Dedifferentiated amniotic fluid mesenchymal stem cell (primary cell): Measurements from ENCODE around the gene EOMES.
A peak's percentile ranks its signal among the peaks of the same experiment; 100 is the strongest.

Experiments used
- DNase-seq: peaks from one replicate; pipeline ENCODE4 v3.0.0-alpha.2; 2016; ENCODE audit errors: extremely low spot score

Gene EOMES

DNA sequence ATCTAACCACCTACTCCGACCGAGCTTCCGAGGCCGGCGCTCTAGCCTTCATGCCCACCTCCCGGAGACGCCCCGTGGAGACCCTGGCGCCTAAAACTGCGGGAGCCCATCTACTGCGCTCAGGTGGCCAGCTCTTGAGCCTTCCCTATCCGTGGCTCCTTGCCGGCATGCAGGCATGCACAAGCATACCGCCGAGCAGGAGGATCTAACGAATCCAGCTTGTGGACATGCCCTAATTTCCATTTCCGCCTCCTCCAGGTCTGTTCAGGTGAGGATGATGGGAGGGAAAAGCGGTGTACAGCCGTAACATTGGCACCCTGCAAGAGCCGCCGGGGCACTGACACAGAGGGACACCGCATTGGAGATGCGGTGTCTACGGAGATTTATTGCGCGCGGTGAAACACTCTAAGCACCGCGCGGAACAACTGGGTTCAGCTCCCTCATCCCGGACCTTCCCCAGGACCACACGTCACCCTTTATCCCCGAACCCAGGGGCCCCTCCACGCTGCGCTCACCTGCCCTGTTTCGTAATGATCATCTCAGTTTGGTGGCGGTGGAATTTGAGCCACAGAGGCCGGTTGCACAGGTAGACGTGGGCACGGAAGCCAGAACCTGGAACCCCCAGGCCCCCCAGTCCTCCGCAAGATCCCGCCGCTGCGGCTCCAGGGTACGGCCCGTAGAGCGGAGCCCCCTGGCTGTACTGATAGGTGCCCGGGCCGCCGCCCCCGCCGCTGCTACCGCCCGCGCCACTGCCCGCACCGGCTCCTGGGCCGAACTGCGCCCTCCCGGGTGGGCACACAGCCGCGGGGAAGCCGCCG, 1.0 kb downstream of the EOMES start:
- no peak for DNase-seq

DNA sequence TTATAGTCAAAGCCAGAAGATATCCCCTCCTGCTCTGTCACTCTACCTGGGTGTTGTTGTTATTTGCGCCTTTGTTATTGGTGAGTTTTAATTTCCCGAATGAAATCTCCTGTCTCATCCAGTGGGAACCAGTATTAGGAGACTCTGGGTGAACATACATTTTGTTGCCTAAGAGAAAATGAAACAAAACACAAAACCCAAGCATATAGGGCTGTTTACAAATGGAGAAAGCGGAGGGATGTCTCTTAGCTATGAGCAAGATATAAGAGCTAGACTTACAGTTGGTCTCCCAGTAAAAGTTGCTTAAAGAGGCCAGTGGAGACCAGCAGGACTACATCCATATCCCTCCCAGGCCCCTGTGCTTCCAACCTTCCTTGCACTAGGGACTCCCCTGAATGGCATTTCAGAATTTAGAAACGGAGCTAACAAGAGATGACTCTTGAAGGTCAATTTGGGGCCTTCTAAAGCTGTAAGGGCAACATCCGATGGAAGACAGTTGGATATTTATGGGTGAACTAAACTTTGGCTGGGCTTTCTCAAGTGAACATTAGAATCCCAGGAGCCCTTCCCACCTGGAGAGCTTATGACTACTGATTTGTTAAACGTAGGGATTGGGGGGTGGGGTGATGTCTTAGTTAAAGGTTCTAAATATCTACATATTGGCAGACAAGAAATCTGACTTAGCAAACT, 2.7 kb downstream of the EOMES start:
- DNase-seq, result no peak

DNA sequence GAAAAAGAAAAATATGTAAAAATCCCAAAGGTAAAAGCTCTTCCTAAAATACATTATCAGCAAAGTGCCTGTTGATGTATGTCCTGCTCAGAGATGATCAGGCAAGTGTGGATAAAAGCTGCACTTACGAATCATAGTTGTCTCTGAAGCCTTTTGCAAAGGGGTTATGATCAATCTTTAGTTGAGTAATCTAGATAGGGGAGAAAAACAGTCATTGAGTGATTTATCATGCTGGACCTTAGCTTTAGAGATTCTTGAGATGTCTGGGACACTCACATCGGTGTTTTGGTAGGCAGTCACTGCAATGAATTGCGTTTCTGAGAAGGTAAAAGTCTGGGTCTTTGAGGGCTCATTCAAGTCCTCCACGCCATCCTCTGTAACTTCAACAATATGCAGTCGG, 3.7 kb downstream of the EOMES start:
- no peak for DNase-seq

DNA sequence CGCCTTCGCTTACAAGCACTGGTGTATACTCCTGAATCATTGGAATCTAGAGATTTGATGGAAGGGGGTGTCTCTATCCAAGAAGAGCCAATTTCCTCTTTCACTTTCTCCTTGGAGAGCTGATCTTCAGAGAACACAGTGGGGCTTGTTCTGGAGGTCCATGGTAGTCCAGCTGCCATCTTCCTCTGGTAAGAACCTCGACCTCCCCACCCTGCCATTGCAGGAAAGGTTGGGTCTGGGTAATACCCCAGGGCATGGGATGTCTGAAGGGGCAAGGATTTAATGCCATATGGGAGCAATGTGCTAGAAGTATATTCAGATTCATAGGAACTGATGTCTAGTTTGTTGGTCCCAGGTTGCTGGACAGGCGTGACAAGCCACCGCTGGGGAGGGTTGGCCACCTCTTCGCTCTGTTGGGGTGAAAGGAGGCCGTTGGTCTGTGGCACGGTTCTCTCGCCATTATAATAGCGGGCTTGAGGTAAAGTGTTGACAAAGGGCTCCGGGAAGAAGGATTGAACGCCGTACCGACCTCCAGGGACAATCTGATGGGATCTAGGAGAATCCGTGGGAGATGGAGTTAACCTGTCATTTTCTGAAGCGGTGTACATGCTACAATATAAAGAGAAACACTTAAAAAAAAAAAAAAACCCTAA, 4.8 kb downstream of the EOMES start:
- DNase-seq, result no peak

DNA sequence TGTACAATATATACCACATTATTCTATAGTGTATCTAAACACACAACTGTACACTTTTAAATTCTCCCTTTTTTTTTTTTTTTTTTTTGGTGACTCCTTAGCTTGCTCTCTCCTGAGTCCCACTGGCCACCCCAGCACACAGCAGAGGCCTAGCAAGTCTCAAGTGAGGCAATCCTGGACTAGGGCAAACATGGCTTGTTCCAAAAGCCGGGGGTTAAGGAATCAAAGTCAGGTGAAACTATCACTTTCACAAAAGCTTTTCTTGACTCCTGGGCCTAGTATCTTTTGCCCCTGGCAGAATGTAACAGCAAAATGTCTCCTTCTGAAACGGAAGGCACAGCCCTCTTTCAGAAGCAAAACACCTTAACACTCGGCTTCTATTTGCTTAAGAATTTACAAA, 5.8 kb downstream of the EOMES start:
- DNase-seq, result no peak

DNA sequence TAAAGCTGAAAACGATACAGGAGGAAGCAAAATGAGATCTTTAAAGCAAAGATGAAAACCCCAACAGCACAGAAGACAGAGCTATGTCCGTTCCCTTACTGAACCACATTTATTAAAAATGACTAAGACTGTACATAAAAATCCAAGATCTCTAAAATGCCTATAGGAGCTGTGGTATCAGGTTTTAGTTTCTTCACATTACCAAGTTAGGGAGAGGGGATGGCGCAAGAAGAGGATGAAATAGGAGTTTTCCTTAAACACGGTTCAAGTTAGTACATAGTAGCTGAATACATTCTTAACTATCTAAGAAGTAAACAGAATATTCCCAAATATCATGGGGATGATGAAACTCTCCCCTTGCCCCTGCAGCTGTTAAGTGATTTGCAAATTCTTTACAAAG, 6.3 kb downstream of the EOMES start:
- no peak for DNase-seq

DNA sequence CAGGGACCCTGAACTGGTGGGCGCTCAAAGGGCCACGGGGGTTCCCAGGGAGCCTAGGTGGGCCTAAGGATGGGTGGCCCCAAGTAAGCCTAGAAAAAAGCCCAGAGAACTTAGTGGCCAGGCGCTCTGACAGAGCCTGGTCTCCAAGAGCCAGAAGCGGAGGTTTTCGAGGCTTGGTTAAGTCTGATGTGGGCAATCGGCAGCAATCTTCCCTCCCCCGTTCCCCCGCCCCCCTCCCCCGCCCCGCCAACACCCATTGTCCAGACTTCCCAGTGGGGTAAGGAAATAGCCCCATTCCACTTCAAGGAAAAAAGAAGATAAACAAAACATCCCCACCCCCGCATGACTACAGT, 6.7 kb downstream of the EOMES start:
- no peak for DNase-seq

DNA sequence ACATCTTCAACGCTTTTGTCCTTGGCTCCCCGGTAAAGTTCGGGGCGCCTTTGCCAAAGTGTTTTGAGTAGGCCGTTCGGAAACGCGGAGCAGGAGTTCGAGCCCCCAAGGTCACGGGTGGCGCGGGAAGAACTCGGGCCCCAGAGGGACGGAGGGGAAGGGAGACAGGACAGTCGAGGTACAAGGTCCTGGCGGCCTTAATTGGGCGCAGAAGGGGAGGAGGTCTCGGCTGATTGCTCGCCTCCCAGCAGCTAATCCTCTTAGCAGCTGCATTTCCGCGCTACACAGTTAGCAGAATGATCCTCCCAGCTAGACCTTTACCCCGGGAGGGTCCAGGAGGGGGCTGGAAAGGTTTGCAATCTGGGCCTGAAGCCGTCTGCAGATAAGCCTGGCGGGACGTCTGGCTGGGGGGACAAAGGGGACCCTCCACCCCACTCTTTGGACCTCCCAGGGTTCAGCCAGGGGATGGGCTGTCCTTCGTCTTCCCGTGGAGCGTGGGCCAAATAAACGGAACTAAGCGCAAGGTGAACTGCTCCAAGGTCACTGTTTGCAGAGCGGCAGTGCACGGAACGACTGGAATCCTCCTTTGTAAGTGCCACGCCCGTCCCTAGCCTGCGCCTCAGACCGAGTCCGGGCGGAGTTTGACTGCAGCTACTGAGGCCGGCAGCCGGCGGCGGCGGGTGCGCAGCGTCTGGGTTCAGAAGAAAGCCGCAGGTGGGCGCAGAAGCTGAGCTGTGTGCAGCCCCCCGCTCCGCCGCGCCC, 7.2 kb downstream of the EOMES start:
- no peak for DNase-seq

DNA sequence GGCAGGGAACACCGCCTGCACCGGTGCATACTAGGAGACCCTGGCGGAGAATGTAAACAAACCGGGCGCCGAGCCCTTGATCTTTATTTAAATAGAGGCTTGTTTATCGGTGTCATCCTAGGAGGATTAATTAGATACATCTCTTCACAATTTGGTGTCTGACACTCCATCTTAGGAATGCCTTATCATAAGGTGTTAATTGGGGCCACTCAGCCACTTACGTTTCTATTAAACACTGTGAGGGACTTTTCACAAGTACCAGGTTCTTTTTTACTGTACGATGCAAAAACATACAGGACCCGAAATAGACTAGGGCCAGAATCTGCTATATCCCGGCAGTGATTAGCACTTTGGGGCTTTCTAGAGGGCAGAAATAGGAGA, 8.0 kb downstream of the EOMES start:
- DNase-seq, result no peak

DNA sequence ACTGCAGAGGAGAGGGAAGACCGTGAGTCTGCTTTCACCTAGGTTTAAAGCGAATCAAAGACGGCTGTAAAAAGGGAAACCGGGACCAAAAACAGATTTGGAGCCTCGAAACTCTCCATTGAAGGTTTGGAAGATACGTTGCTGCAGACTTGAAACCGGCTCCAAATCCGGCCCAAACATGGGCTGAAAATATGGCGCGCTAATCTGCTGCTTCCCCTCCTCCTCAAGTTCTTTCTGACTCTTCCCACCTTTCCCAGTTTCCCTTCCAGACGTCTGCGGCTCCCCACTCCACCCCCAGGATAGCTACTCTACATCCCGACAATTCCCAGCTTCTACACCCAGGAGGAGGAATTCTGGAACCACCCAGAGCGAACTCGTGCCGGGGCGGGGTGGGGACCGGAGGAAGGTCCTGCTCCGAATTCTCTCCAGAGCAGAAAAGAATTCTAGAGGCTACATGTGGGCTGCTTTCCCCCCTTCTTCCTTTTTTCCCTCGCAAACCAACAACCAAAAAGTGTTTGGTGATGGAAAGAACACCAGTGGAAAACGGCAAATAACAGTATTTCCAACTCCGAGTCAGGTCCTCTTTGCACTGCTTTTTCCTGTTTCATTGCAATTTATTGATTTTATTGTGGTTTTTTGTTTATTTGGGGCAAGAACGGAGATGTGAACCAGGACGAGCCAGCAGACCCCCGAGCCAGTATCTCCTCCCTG, 8.5 kb downstream of the EOMES start:
- no peak for DNase-seq

DNA sequence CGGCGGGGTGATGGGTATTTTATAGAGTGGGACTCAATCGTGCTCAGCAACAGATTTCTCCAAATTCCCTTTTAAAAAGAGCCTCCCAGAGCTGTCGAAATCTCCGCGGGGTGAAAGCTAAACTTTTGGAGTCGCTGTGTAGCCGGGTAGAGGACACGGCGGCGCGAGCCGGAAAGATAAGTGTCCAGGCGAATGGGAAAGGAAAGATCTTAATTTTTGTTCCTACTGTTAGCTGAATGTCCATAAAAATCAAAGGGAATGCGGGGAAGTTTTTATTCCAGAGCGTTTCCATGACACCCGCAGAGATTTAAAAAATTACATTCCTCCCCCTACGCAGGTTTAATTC, 9.1 kb downstream of the EOMES start:
- DNase-seq, result peak; percentile 32

DNA sequence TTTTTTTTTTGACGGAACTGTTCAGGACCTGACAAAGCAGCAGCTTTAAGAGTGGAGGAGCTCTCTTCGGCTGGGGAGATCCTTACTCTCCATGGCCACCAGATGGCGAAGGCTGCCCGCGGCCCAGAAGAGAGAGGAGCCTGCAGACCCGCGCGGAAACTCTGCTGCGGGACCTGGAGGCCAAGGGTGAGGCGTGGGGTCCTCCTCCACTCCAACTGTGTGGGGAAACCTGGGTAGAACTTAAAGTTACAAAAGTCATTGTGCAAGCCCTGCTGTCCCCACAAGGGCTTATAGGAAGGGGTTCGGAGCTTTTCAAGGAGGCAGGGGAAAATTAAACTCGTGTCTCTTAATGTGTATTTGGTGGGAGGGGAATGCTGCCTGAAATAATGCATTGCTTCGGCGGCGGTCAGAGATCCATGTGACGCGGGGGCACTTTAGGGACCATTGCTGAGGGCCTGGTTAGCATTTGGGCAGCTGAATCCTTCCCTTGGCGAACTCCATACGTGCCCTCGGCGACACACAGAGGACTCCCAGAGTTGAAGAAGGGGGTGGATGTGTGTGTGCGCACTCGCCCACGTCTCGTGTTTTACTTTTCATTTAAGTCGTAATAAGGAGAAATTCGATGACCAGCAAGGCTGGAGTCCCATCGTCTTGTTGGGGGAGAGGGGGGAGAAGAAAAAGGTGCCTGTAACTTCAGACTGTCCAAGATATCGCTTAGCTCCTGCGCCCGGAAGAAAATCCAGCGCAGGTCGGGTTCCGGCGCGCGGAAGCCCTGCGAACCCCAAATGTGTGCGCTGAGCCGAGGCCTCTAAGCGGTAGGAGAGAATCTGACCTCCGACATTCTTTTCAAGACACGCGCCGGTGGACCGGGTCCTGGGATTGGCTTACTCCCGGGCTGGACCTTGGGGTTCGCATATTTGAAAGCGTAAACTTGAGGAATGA, 9.7 kb downstream of the EOMES start:
- peak; percentile 84 for DNase-seq

DNA sequence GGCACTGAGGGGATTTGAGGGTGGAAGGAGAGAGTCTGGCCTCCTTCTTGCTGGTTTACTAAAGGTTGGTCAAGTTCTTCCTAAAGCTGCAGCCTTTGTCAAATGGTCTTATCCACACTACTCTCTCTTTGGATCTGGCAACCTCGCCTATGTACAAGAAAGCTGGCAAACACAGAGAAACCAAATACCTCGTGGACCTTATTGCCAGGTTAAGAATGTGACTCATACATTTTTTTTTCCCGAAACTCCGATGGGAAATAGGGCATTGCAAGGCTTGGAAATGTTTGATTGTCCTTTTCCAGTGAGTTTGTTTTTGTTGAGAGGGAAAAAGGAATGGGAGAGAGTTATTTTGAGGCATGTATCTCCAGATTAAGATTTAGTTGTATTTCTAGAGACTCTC, 13.9 kb downstream of the EOMES start:
- no peak for DNase-seq

DNA sequence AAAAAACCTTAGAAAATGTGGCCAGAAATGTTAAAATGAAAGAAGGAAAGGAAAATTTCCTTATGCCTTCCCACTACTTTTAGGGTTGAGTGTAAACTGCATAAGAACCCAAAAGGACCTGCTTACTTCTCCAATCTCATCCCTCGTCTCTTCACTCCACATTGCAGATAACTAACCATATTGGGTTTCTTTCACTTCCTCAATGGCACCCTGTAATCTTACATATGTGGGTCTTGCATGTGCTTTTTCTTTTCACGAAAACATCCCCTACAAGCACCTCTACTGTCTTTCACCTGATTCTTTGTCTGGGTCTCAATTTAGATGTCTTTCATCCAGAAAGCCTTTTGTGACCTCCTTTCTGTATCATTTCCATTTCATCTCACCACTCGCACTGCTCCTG, 23.1 kb downstream of the EOMES start:
- DNase-seq, result no peak

DNA sequence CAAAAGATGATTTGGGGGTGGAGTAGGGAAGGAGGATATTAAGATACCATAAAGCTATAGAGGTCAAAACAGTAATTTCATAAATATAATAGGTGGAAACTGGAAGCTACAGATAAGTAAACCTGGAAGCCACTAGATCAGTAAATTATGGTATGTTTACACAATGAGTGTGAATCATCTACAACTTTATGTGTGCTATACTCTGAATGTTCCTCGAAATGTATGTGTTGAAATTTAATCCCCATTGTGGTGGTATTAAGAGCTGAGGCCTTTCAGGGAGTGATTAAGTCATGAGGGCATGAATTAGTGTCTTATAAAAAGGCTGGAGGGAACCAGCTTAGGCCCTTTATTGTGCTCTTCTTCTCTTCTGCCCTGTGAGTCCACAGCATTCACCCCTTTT, 25.2 kb downstream of the EOMES start:
- no peak for DNase-seq

DNA sequence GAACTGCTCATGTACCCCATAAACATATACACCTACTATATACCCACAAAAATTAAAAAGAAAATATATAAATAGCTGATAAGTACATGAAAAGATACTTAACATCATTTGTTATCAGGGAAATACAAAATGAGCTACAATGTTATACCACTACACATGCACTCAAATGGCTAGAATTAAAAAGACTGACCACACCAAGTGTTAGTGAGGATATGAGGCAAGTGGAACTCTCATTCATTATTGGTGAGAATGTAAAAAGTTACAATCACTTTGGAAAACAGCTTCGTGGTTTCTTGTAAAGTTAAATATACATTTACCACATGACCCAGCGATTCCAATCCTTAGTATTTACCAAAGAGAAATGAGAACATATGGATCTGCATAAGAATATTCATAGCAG, 26.5 kb downstream of the EOMES start:
- no peak for DNase-seq

DNA sequence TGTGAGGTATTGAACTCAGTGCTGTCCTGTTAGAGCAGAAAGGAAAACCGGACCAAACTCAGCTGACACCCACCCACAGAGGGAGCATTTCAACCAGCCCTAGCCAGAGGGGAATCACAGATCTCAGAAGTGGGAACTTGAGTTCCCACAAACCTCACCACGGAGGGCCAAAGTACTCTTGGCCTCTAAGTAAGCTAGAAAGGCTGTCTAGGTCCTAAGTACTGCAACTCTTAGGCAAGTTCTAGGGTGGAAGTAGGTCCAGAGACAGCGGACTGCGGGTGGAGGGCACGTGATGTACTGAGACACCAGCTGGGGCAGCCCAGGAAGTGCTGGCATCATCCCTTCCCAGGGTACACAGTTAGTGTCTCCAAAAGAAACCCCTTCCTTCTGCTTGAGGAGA, 34.1 kb downstream of the EOMES start:
- DNase-seq, result no peak

DNA sequence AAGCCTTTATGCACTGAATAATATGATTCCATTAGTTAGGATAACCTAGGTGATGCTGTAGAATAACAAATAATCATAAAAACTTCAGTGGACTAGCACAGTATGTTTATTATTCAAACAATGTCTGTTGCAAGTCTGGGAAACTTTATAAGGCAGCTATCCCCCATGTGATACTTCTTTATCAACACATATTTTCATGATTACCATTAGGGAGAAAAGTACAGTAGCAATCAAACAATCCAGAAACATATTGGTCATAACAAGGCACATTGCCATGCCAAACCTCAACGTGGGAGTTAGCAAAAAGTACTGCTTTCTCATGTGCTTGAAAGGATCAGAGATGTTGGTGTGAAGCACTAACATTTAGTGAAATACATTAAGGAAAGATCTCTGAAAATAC, 35.5 kb downstream of the EOMES start:
- DNase-seq, result peak; percentile 76

DNA sequence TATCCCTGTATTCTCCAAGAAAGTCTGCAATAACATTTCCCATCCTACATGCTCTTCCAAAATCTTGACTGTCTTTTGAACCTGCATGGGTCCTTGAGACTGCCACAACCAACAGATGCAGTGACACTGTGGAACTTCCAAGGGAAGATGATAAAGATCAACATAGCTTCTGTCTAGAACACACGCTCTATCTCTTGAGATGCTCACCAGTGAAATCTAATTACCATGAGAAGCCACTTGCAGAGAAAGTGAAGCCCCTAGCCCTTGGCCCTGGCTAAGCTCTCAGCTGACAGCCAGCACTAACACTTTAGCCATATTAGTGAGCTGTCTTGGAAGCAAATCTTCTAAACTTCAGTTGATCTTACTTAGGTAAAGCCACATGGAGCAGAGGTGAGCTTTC, 36.6 kb downstream of the EOMES start:
- no peak for DNase-seq

DNA sequence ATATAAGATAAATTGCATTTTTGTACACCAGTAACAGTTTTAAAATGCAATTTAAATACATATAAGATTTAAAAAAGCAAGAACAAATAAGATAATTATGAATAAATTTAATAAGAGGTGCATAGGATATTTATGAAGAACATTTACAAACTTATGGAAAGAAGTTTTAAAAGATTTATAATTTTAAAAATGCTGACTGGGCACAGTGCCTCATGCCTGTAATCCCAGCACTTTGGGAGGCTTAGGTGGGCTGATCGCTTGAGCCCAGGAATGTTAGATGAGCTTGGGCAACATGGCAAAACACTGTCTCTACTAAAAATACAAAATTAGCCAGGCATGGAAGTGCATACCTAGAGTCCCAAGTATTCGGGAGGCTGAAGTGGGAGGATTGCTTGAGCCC, 37.8 kb downstream of the EOMES start:
- no peak for DNase-seq

DNA sequence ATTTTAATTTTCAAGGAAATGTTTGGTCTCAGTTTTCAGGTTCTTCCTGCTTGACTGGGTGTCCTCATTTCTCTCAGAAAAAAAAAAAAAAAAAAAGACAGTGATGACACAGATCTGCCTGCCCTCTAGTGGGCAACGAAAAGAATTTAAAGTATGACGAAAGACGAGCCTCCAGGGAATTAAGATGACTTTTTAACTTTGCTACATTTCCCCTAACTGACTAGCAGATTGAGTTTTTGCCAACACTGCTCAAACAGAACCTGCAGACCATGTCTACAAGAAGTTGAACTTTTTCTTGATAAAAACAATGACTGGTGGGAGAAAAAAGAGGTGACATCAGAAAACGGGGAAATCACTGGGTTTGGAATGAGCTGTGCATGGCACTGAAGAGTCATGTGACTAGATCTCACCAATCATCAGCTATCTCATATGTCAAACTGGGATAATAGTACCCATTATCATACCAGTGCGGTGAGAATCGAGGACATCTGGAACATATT, 40.8 kb downstream of the EOMES start:
- peak; percentile 81 for DNase-seq
